VCaP (cell line): ENCODE results near the gene NUAK2.

Experiments
- H3K27ac ChIP-seq: fragments of 450-650 bp; 2 replicates; pipeline ENCODE4 v1.5.1; 2017
- CTCF ChIP-seq: fragments of 450-650 bp; conservative IDR thresholded peaks from 2 replicates; pipeline ENCODE4 v1.5.1; 2017; ENCODE audit warnings: mild to moderate bottlenecking, moderate library complexity

The NUAK2 gene

GRCh38 chr1:205316161-205316566, 5.4 kb downstream of the NUAK2 start:
- no peak for TF ChIP-seq CTCF

GRCh38 chr1:205315008-205315618, 6.4 kb downstream of the NUAK2 start:
- TF ChIP-seq CTCF = no peak

More at GRCh38 chr1:205316161-205316566, 5.4 kb downstream of the NUAK2 start:
- H3K27ac ChIP-seq = peak overlapping the region; percentile 89

GRCh38 chr1:205313563-205314308, 7.8 kb downstream of the NUAK2 start:
- TF ChIP-seq CTCF = no peak
- no peak overlapping the region for H3K27ac ChIP-seq

More at GRCh38 chr1:205315008-205315618, 6.4 kb downstream of the NUAK2 start:
- peak overlapping the region; percentile 89; the same call in 1 of the 2 replicates for H3K27ac ChIP-seq

GRCh38 chr1:205312866-205313562, 8.5 kb downstream of the NUAK2 start:
- no peak overlapping the region for H3K27ac ChIP-seq
- no peak for TF ChIP-seq CTCF

- TF ChIP-seq CTCF = no peak
- no peak overlapping the region for H3K27ac ChIP-seq
These were observed 10.4 kb downstream of the NUAK2 start for GRCh38 chr1:205310976-205311704.

- H3K27ac ChIP-seq = no peak overlapping the region
- TF ChIP-seq CTCF = no peak
These were observed 11.8 kb downstream of the NUAK2 start for GRCh38 chr1:205309741-205310140.
